GM18873 (cell line): ENCODE measurements around the gene SIVA1.

ENCODE experiments used
- ATAC-seq: cut with Tn5 transposase; IDR thresholded peaks from one replicate; pipeline ENCODE4 v1.9.1; 2021; ENCODE audit warnings: mild to moderate bottlenecking, moderate library complexity, moderate number of reproducible peaks; ENCODE audit not compliant: unreplicated experiment, low FRiP score

SIVA1 gene

DNA sequence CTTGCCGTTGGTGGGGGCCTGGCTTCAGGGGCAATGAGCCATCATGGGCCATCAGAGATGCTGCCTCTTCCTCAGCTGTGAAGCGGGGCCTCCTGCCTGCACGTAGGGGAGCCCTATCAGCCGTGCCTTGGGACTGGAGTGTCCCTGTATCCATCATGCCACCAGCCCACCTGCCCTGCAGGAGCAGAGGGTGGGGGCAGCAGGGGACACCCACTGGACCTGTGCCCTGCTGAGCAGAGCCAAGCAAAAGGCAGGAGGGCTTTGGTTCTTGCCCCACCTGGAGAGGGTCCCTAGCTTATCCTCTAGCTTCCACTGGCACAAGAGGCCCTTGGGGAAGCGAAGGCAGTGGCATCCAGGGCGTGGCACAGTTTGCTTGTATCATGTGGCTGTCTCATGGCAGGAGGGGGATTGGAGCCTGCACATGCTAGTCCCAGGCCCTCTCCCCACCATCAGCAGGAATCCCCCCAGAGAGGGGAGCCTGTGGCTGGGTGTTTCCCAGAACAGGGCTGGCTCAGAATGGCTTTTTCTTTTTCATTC, 18.8 kb upstream of the SIVA1 start:
- no peak for ATAC-seq

DNA sequence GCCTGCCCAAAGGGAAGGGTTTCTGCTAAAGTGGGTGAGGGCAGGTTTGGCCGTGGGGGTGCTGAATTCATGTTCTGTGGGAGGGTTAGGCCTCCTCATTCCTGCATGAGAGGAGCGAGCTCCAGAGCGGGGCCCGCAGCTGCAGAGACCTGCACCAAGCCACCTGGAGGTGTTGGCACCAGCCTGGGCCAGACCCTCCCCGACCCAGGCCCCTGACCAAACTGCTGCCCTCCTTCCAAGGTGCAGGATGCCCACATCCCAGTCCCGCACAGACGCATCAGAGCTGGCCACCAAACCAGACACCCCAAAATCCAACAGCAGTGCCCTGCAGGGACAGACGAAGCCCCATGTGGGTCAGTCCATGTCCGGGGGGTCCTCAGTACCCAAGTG, 18.4 kb upstream of the SIVA1 start:
- no peak for ATAC-seq

DNA sequence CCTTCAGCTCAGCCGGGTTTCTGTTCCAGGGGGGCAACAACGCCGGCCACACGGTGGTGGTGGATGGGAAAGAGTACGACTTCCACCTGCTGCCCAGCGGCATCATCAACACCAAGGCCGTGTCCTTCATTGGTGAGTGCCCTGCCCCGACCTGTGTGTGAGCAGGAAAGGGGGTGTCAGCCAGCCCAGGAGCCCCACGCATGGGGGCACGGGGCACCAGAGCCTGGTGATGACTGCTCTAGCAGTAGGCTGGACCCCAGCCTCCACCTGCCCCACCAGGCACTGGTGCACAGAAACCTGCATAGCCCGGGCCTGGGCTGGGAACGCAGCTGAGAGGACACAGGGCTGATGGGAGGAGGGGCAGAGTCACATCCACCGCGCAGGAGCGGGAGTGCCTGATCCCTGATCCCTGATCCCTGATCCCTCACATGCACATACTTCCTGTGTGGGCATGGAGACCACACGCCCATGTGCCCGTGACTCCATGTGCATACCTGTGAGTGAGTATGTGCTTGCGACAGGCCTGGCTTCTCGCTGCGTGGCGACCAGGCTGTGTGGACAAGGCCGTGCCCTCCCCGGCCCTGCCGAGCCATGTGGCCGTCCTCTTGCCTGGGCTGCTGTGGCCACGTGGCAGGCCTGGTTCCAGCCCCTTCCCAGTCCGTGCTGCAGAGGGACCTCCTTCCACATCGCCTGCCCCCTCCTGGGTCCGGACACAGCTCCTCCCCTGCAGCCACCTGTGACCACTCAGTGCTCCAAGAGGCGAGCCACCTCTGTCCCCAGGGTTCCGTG, 17.8 kb upstream of the SIVA1 start:
- ATAC-seq, result no peak

DNA sequence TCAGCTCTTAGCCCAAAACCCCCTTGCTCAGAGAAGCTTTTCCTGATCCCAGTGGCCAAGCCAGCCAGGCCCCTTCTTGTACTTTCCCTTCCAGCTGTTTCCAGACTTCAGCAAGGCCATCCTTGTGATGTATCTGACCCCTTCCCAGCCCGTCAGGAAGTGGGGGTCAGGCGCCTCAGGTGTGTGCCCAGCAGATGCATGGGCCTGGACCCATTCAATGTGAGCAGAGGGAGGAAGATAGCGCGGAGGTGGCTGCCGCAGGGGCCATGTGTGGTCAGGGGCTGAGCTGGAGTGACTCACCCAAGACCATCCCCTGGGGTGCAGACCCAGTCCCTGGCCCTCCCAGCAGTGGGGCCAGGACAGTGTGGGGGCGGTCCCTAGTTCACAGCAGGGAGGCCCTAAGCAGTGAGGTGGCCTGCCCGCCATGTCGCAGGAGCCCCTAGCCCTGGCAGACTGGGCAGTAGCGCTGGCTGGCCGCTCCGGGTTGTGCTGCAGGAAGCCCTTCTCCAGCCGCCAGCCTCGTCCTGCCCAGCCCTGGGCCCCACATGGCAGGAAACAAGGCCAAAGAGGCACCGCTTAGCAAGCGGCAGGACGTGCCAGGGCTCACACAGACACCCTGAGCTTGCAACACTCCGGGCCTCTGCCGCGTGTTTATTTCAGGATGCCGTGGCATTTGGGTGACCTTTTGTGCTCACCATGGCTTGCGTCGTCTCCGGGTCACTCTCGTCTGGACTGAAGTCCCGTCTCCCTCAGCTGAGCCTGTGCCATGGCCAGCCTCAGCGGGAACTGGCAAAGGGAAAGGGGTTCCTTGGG, 16.9 kb upstream of the SIVA1 start:
- no peak for ATAC-seq

DNA sequence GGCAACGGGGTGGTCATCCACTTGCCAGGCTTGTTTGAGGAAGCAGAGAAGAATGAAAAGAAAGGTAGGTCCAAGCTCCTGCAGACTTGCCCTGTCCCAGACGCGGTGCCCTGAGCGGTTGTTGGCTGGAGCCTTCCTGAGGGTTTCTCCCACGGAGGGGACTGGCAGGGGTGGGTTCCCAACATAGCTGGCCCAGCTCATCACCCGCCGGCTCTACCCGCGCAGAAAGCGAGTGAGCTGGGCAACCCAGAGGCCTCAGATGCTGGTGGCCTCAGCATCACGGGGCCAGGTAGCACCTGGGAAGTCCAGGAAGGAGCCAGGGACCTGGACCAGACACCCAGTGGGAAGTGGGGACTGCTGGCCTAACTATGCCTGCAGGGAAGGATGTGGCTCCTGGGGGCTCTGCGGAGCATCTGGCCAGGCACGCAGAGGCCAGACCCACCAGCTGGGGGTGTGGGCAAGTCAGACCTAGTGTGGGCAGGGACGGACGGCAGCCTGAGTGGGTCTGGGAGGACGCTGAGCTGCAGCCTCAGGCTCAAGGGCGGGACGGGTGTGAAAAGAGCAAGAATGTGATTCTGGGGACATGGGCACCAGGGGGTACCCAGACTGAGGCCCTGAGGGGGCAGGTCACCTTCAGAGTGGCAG, 14.4 kb upstream of the SIVA1 start:
- ATAC-seq, result no peak

DNA sequence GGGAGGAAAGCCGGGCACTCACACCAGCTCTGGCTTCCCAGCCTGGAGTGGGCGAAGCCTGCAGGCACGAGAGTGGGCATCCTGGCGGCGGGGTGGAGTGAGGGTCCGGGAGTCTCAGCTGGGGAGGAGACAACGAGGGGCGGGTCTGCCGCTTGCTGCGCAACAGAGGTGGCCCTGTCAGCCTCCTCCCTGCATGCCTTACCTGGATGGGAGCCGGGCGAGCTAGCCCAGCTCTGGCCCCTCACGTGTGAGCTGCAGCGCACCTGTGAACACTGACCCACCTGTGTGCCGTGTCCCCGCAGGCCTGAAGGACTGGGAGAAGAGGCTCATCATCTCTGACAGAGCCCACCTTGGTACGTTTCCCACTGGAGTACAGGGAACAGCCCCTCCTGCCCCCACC, 13.9 kb upstream of the SIVA1 start:
- no peak for ATAC-seq

DNA sequence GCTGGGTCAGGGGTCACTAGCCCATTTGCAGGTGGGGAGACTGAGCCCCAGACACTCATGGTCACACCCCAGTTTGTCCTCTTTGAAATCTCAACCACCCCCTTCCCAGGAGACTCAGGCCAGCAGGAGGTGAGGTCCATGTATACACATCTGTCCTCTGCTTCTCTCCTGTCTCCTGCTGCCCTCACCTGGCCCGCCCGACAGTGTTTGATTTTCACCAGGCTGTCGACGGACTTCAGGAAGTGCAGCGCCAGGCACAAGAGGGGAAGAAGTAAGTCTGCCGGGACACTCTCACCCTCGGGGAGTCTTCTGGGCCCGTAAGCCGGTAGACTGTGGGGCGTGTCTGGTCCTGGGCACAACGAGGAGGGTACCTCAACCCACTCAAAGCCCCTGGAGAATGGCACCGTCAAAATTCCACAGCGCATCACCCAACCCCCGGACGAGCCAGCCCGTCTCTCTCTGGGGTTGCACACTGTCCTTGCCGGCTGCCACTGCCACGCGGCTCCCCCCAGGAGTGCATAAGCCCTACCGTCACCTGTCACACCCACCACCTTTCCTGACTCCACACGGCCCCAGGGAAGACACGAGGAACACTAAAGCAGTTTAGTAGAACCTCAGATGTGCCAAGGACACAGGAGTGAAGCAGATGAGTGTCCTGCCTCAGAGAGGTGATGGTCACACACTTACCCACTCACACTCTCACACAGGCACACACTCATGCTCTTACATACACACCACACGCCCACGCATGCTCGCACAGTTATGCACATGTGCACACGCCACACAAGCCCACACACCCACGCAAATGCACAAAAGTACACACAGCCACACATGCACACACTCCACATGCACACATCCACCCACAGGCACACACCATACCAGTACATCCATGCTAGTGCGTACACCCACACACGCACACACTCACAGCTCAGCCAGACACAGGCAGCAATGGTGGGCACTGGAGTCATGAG, 13.1 kb upstream of the SIVA1 start:
- no peak for ATAC-seq

DNA sequence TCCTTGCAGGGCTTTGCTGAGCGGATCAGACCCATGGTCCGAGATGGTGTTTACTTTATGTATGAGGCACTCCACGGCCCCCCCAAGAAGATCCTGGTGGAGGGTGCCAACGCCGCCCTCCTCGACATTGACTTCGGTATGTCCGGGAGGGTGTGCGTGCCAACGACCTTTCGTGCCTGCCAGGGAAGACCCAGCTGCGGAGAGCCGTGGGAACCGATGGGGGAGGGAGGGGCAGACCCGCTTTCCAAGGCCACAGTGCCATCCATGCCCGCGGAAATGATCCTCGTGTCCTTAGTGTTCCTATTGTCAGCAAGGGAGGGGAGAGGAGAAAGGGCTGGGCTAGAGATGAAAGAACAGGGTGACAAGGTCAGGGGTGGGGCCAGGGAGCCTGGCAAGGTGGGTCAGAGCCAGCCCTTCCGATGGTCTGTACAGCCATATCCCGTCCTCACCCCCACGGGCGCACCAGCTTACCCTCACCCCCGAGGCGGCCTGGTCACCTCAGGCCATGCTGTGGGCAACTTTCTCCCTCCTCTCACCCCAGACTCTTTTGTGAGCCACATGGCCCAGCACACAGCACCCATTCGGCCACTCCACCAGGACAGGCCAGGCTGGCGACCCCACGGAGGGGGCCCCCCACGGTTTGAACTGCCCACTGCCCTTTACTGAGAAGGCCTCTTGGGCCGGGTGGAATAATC, 11.7 kb upstream of the SIVA1 start:
- no peak for ATAC-seq

DNA sequence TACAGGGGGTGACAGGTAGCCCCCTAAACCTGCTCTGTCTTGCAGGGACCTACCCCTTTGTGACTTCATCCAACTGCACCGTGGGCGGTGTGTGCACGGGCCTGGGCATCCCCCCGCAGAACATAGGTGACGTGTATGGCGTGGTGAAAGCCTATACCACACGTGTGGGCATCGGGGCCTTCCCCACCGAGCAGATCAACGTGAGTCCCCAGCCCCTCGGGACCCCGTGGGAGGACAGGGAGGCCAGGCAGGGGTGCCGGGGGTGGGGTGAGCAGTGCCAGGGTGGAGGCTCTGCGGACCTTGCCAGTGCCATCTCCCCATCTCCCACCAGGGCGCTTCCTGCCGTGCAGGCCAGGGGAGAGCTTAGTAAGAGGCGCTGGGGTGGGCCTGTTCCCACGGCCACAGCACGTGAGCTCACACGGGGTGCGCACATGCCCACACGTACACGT, 11.1 kb upstream of the SIVA1 start:
- ATAC-seq, result no peak

DNA sequence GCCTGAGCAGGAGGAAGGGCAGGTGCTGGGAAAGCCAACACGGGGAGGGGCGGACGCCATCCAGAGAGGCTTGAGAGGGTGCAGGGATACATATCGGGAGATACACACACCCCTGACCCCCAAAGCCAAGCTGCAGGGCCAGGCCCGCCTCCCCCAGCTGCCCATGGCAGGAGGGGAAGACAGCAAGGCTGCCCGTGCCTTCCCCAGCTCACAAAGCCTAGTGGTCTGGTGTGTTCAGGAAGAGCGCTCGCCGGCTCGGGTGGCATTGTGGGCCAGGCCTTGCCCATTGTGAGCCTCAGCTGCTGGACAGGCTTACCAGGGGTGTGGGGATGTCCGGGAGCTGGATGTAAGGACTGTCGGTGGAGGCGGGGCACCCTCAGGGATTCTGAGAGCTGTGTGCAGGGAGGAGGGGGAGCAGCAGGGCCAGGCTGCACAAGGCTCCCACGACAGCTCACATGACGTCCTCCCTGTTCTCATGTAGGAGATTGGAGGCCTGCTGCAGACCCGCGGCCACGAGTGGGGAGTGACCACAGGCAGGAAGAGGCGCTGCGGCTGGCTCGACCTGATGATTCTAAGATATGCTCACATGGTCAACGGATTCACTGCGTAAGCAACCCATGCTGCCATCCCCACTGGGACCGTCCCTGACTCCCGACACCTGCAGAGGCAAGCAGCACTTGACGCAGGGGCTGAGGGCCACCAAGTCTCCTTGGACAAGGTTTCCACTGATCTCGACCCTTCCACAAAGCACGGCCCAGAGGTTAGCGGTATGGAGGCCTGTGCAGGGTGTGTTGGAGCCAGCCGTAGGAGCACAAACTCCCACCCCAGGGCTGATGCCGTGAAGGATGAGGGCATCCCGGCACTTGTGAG, 10.1 kb upstream of the SIVA1 start:
- ATAC-seq, result no peak

DNA sequence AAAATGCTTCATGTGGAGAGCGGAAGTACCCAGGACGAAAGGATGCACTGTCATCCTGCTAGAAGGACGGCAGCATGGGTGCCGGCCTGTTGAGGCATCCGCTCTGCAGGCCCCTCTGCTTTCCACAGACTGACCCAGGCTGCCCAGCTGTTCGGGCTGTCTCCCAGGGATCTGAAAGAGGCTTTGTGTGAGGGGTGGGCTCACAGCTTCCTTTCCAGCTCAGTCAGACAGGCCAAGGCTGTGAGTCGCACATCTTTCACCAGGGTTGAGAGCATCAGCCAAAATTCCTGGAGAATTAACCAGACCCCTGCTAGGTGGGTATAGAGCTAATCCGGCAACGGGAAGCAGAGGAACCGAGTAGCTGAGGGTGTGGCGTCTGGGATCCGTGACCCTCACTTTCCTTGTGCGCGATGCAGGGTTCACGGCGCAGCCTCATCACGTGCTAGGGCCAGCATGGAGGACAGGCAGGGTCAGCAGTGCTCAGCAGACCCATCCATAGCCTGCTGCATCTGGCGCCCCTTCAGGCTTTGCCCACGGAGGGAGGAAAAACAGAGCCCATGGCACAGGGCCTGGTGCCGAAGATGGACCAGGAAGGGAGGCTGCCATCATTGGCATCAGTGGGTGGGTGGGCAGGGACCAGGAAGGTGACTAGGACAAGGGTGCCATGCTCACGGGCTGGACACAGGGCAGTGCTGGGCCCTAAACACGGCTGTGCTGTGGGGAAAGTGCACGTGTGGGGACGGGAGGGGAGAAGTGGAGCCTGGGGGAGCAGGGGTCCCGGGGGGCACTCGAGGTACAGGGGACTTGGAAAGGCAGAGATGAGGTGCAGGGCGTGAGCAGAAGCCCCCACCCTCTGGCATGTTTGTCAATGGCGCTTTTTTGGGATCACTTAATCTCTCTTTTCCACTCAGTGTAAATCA, 9.2 kb upstream of the SIVA1 start:
- ATAC-seq, result no peak

DNA sequence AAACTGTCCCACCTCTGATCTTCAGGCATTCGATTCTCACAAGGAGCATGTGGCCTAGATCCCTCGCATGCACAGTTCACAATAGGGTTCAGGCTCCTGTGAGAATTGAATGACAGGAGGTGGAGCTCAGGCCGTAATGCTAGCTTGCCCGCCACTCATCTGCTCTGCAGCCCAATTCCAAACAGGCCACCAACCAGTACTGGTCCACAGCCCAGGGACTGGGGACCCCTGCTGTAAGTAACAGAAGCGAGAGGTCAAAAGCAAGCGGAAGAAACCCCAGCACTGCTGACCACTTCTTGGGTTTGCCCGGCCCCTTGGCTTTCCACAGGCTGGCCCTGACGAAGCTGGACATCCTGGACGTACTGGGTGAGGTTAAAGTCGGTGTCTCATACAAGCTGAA, 8.5 kb upstream of the SIVA1 start:
- ATAC-seq, result no peak

DNA sequence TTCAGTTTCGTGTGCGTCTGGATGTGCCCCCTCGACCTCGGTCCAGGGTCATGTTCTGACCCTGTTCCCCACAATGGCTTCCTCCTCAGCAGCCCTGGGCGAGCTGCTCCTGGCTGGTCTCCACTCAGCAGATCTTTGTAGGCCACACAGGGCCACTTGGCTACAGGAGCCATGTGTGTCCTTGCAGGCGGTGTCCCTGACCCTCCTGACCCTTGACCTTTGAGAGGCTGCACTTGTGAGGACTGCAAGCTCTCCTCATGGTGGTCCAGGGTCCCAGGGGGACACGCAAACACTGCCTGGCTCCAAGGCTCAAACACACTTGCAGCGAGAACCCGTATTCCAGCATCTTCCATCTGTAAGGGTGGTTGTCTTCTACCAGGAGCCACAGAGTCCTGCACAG, 7.5 kb upstream of the SIVA1 start:
- no peak for ATAC-seq

DNA sequence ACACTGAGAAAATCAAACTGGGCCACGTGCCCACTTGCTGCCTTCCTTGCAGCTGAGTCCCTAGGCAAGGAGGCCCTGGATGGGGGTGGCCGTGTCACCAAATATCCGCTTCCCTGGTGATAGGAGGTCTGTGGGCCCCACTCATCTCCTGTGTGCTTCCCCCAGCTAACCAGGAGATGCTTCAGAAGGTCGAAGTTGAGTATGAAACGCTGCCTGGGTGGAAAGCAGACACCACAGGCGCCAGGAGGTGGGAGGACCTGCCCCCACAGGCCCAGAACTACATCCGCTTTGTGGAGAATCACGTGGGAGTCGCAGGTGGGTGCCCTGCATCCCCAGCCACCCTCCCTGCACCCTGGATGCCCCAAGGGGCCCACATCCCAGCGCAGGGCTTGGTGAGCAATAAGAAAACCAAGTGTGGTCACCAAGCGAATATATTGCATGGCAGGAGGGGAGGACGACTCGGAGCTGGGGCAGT, 6.8 kb upstream of the SIVA1 start:
- no peak for ATAC-seq

DNA sequence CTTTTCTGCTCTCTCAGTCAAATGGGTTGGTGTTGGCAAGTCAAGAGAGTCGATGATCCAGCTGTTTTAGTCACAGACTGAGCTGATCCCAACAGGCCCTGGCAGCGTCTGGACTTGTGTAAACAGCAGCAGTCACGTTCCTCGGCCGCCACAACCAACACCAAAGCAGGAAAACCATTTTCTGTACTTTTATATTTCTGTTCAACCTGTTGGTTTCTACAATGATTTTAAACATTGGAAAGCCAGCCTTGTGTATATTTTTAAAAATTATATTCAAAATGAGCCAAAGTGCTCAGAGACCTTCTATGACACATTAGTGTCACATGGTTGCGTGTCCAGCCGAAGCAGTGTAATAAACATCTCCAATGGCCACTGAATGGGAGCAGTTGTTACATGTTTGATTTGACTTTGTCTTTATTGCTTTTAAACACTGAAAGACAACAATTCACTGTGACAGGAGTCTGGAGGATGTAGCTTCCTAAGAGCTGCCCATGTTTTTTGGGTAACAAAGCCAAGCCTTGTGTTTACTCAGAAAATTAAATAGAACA, 5.9 kb upstream of the SIVA1 start:
- ATAC-seq, result no peak

DNA sequence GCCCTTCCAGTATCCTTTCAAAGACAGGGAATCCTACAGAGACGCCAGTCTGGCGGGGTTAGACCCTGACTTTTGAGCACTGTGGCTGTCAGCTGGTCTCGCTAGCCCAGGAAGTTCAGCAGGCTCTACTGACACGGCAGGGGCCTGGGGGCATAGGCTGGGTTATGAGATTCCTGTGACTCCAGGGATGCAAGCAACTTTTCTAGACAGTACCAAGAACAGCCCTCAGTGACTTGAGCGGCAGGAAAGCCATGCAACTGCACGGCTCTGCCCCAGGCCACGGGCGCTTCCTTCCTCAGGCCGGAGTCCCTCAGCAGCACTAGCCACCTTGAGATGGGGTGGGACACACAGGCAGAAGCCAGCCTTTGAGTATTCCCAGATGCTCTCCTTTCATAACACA, 5.1 kb upstream of the SIVA1 start:
- no peak for ATAC-seq

DNA sequence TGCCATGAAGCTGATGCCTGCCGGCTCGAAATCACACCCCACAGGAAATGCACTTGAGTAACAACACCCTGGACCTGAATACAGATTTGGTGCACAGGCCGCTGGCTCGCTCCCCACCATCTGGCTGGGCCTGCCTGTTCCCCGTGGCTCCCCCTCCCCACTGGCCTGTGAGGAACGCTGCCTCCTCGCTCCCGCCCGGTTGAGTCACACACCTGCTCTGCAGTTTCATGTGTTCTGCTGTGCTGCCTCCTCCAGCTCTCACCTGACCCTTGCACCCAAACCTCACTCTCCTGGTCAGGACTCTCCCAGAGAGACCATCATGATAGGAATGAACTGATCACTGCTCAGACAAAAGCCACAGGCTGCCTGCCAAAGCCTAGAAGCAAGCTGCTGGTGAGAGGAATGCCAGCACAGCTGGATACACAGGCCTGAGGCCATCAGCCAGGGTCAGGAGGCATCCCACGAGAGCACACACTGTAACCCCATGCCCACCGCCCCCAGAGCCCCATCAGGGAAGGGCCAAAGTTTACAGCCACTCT, 3.8 kb upstream of the SIVA1 start:
- ATAC-seq, result no peak
